Activated naive CD4-positive, alpha-beta T cell treated with Interleukin-2 at 50 U/mL for 16 hours (primary cell): ENCODE data around the gene TANGO2.
"Not testable (repeated sequence)": the region's sequence is repeated elsewhere in the genome, so short reads cannot be mapped to it uniquely, and the experiment has no call there.

Source experiments
- DNase-seq: peaks from one replicate; pipeline ENCODE4 v3.0.0-alpha.2; 2020

Gene TANGO2

GRCh38 chr22:20065896-20066616 is 45.1 kb downstream of the TANGO2 start:
- DNase-seq = no peak

GRCh38 chr22:20066617-20067383 is 45.9 kb downstream of the TANGO2 start:
- no peak for DNase-seq

- DNase-seq = not testable (repeated sequence)
These were observed 46.4 kb downstream of the TANGO2 start for GRCh38 chr22:20067384-20067682.

GRCh38 chr22:20068640-20069039 is 47.7 kb downstream of the TANGO2 start:
- no peak for DNase-seq

GRCh38 chr22:20069331-20070042 is 48.6 kb downstream of the TANGO2 start:
- DNase-seq = no peak

- DNase-seq = no peak
These were observed 50.6 kb downstream of the TANGO2 start for GRCh38 chr22:20071524-20071972.

GRCh38 chr22:20076627-20077172 is 55.8 kb downstream of the TANGO2 start:
- DNase-seq = no peak

GRCh38 chr22:20079745-20080444 is 59.0 kb downstream of the TANGO2 start, which contains the start of gene DGCR8:
Gene DGCR8, plus strand, starts transcription at chr22:20080241. Its CDS starts 5,723 bp downstream, at chr22:20085964.
- DNase-seq = peak; percentile 70

GRCh38 chr22:20080445-20080775 is 59.5 kb downstream of the TANGO2 start:
- peak; percentile 77 for DNase-seq

GRCh38 chr22:20080776-20081654 is 60.1 kb downstream of the TANGO2 start:
- DNase-seq = peak; percentile 15

- no peak for DNase-seq
These were observed 62.4 kb downstream of the TANGO2 start for GRCh38 chr22:20083157-20083890.

- DNase-seq = no peak
These were observed 63.1 kb downstream of the TANGO2 start for GRCh38 chr22:20083891-20084546.

- DNase-seq = peak; percentile 19
These were observed 63.9 kb downstream of the TANGO2 start for GRCh38 chr22:20084547-20085413.

- no peak for DNase-seq
These were observed 64.7 kb downstream of the TANGO2 start for GRCh38 chr22:20085651-20086050.

GRCh38 chr22:20086101-20086599 is 65.2 kb downstream of the TANGO2 start:
- DNase-seq = no peak

GRCh38 chr22:20086763-20087162 is 65.9 kb downstream of the TANGO2 start:
- no peak for DNase-seq

- DNase-seq = no peak
These were observed 66.7 kb downstream of the TANGO2 start for GRCh38 chr22:20087319-20088262.

GRCh38 chr22:20088263-20088648 is 67.3 kb downstream of the TANGO2 start:
- DNase-seq = no peak
